ENCODE measurements around the gene MBNL1. TPM values are rescaled to one million over a fixed set of nuclear protein-coding genes. Genes with fewer than 3 reads are reported as not detected.

The MBNL1 gene
- total RNA-seq, 1 experiment from 2014 or later = 90.5 TPM

DNA sequence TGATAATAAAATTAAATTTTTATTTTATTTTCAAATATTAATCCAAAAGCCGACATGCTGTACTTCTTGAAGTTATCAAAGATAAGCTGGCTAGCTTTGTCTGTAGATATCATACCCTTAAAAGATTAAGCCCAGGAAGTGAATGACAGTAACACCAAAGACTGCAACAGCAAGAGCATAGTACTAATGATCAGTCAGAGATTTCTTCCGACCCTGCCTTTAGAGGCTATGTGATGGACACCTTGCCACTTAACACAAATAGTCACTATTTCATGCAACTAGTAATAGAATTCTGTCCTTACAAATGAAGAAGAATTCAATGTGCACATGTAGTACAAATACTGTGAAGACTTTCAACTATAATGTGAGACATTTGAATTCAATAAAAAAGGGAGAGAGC is 9.3 kb upstream of the MBNL1 start:
- Histone ChIP-seq H3K27ac (no peak overlapping the region), H3K4me3 (no peak overlapping the region), H3K4me1 (no peaks in the 10 kb centered on the region), H3K9me3 (replicated peaks) (no peaks in the 10 kb centered on the region), H3K27me3 (no peaks in the 10 kb centered on the region), H3K36me3 (no peaks in the 10 kb centered on the region)
- no peak for DNase-seq

DNA sequence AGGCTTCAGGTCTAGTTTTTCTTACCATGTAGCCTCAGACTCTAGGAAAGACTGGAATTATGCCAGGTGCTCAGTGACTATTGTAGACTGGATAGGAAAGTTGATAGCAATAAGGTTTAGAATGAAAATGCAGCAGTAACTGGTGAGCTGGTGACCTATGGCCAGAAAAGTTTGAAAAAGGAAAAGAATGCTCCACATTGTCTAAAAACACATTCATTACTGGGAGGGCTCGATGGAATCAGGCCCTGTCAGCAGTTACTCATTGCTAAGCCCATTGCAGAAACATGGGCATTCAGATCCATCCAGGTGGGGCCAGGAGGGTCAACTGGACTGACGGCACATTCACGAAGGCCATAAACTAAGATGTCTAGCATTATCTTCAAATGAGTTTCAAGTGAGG is 8.7 kb upstream of the MBNL1 start:
- no peaks in the 10 kb centered on the region for H3K9me3 ChIP-seq (replicated peaks)
- DNase-seq = no peak
- H3K4me3 ChIP-seq = no peak overlapping the region
- H3K36me3 ChIP-seq = no peaks in the 10 kb centered on the region
- H3K27me3 ChIP-seq = no peaks in the 10 kb centered on the region
- no peak overlapping the region for H3K27ac ChIP-seq
- no peaks in the 10 kb centered on the region for H3K4me1 ChIP-seq

DNA sequence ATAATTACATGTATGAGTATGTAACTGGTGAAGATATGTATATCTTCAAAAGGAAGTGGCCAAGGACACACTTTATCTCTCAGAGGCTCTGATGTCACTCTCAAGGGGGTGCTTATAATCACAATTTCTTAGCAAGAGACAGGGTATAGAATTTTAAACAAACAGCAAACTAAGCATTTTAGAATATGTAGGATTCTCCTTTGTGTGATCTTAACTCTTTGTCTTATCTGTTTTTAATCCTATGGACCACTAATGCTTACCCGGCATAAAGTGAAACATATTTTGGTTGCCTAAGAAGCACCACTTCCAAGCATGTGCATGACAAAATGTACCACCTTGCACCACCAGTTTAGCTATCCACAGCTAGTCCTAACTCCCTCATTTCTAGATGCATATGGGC is 8.2 kb upstream of the MBNL1 start:
- no peaks in the 10 kb centered on the region for H3K4me1 ChIP-seq
- no peak overlapping the region for H3K27ac ChIP-seq
- no peak for DNase-seq
- no peaks in the 10 kb centered on the region for H3K27me3 ChIP-seq
- no peaks in the 10 kb centered on the region for H3K9me3 ChIP-seq (replicated peaks)
- no peak overlapping the region for H3K4me3 ChIP-seq
- H3K36me3 ChIP-seq = no peaks in the 10 kb centered on the region

DNA sequence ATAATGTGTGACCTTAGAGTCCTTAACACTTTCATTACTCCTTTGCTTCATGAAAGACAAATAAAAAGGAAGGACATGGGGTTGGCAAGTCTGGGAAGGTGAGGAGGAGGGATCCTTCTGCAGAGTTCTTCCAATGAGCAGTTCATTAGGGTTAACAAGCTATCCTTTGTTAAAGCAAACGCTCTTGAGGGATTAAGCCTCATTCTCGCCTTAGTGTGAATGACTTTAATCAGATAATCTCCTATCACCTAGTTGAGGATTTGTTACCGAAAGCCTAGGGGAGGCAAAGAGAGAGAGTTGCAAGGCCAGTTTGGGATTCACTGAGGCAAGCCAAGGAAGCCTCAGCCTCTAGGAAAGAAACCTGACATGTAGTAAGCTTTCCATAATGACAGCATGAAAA is 7.4 kb upstream of the MBNL1 start:
- H3K27me3 ChIP-seq = no peaks in the 10 kb centered on the region
- DNase-seq = no peak
- H3K9me3 ChIP-seq (replicated peaks) = no peaks in the 10 kb centered on the region
- H3K27ac ChIP-seq = no peak overlapping the region
- peaks cover 3% of the 10 kb centered on the region for H3K4me1 ChIP-seq
- H3K4me3 ChIP-seq = no peak overlapping the region
- H3K36me3 ChIP-seq = no peaks in the 10 kb centered on the region

DNA sequence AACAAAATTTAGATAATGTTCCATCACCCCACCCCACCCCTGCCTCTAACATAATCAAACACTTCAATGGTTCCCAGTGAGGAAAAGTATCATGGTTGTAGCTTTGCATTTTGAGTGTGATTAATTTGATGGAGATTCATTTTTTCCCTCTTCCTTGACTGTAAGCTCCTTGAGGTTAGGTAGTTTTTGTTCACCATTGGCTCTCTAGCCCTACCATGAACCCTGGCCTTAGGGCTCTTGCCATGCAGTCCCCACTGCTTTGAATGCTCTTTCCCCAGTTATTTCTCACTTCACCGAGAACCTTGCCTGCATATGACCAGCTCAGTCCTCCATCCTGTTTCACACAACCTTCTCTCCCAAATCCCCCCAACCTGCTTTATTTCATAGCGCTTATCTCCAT is 5.0 kb upstream of the MBNL1 start:
- Histone ChIP-seq H3K9me3 (replicated peaks) (no peaks in the 10 kb centered on the region), H3K4me1 (peaks cover 13% of the 10 kb centered on the region), H3K27ac (no peak overlapping the region), H3K27me3 (no peaks in the 10 kb centered on the region), H3K36me3 (no peaks in the 10 kb centered on the region), H3K4me3 (no peak overlapping the region)
- DNase-seq = no peak

DNA sequence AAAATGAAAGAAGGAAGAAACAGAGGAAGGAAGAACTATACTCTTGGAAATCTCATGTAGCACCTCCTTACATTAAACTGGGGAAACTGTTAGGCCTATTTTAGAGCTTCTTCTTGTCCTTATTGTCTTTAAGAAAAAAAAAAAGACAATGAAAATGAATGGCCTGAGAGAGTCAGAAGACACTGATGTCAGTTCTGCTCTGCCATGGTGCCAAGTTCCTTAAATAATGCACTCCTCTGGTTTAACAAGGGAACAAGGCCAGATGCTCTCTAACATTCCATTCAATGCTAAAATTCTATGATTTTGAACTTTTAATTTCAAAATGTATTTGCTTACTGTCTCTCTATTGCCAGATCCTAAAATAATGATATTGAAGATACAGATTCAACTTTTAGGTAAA is 4.4 kb upstream of the MBNL1 start:
- Histone ChIP-seq H3K36me3 (no peaks in the 10 kb centered on the region), H3K4me1 (peaks cover 13% of the 10 kb centered on the region), H3K4me3 (no peak overlapping the region), H3K27ac (no peak overlapping the region), H3K9me3 (replicated peaks) (no peaks in the 10 kb centered on the region), H3K27me3 (no peaks in the 10 kb centered on the region)
- no peak for DNase-seq

DNA sequence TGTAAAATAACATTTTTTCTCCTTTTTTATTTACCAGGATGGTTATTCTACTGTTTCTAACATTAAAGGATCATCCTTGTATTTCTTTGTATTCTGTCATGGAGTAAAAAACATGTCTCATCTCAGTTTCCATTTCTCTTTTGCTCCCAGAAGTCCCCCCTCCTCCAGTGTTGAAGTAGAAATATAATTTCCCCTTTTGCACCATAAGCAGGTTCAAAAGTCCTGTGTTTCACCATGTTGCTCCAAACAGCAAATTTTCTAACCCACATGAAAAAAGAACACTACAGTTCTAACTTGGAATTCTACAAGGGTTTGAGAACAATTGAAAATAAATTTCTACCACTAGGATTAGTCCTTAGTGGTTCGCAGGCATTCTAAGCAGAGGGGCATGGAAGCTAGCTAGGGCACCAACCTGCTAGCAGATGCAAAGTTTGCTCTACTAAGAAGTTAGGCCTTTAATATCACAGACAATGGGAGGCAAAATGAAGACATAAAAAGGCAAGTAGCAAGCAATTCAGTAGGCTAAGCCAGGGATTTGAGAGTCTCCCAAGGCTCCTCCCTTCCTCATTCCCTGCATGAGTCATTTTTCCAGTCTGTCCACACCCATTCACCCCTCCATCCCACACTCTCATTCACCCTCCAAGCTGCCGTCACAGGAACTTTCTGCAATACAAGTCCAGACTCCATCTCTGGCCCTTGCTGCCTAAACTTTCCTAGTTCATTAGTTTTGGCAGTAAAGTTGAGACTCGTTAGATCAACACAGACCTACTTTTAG is 2.3 kb upstream of the MBNL1 start:
- Histone ChIP-seq H3K4me1 (peaks cover 13% of the 10 kb centered on the region), H3K27ac (no peak overlapping the region), H3K36me3 (no peaks in the 10 kb centered on the region), H3K27me3 (no peaks in the 10 kb centered on the region), H3K4me3 (no peak overlapping the region), H3K9me3 (replicated peaks) (no peaks in the 10 kb centered on the region)
- DNase-seq = peak; percentile 26 to 59

DNA sequence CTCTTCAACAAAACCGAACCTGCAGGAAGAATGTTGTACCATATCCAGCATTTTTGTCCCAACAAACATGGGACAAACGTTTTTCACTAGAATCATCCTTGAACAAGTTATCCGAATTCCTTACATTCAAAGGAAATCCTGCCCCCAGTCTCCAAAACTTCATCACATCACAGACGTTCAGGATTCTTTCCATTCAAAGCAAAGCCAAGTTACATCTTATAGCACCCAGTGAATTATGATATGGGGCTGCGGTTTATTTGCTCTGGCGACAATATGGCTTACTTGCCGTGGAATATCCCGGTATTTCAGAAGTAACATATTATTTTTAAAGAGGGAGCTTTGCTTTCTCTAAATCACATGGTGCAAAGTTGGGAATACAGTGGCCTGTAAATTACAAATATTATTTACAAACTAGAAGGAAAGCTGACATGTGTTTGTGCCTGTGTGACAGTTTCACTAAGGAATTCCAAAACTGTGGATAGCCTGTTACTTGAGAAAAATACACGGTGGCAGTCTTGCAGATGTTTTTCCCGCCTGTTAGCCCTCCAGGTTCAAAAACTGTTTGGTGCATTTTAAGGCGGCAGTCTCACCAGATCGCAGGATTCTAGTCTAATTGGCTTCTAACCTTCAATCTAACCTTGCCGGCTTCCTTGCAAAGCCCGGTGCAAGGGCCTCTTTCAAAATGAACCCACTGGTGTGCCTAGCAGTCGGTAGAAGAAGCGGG is 736 bp upstream of the MBNL1 start:
- Histone ChIP-seq H3K27ac (peak overlapping the region; percentile 98), H3K4me1 (peaks cover 13% of the 10 kb centered on the region), H3K27me3 (no peaks in the 10 kb centered on the region), H3K36me3 (no peaks in the 10 kb centered on the region), H3K4me3 (peak overlapping the region; percentile 99), H3K9me3 (replicated peaks) (no peaks in the 10 kb centered on the region)
- DNase-seq = peak in 1 of 2 experiments; percentile 28

DNA sequence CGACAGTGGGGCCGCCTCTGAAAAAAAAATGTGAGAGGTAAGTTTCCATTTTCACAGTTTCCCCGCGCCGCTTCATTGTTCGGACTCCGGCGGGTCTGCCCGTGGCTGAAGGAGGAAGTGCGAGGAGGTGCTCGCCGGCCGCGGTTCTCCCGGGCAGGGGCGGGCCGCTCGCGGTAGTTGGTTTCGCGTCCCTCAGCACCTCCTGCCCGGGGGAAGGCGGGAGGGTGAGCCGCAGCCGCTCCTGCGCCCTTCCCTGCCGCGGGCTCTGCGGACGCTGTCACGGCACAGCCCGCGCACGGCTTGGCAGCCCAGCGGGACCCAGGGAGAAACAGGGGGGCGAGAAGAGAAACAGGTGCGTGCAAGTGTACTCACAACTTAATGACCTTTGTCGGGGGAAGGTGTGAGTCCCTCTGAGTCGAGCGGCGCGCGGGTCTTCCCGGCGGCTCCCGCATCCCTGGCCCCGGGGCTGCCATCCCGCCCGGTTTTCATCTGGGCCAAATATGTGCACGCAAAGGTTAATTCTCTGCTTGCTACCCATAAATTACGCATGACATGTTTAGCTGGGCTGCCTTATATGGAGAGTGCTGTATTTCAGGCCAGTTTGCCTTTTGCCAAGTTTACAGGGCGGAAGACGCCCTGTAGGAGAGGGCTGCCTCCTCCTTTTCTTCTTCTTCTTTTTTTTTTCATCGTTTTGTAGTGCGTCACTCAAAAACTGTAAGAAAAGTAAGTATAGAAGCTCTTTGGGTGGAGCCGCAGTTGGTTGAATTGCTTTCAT is 514 bp downstream of the MBNL1 start:
- H3K4me1 ChIP-seq = peaks cover 13% of the 10 kb centered on the region
- no peaks in the 10 kb centered on the region for H3K27me3 ChIP-seq
- peak overlapping the region; percentile 99 for H3K4me3 ChIP-seq
- no peaks in the 10 kb centered on the region; the same call in 1 of the 2 replicates for H3K36me3 ChIP-seq
- peak; percentile 45 to 63 for DNase-seq
- H3K9me3 ChIP-seq (replicated peaks) = no peaks in the 10 kb centered on the region
- H3K27ac ChIP-seq = peak overlapping the region; percentile 98

DNA sequence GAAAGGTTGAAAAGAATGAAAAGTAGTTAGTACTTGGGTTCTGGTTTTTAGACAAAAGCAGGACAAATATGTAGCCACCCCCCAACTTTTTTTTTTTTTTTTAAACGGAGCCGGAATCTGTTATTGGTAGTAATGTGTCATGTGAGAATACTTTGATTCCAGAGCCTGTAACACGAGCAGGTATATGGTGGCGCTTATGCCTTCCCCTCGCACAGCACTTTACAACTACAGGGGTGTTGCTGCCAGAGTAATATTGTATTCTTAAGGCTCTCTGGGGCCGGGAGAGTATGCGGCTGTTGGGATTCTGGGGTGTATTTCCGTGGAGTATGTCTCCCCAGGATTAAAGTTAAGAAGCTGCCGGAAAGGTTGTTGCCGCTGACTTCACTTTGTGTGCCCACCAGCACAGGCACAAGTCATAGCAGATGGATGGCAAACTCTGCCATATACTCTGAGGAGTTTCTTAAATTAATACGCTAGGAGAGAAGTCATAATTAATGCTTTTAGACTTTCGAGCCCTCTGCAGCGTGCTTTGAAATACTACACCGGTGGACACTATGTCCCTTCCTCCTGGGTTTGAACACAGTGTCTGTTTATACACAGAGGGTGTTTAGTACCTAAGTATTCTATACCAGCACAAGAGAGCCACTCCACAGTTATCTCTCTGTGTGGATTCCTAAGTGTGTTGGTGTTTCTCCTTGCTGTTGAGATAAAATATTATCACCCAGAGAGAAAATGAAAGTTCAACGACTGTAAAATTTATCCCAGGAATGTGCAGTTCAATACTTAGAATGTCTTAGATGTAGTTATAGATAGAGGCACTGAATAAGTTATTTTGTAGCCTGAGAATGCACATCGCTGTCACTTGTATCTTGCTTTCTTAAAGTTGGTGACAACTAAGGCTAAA is 1.4 kb downstream of the MBNL1 start:
- Histone ChIP-seq H3K36me3 (no peaks in the 10 kb centered on the region; the same call in 1 of the 2 replicates), H3K27ac (peak overlapping the region; percentile 98), H3K9me3 (replicated peaks) (no peaks in the 10 kb centered on the region), H3K4me3 (peak overlapping the region; percentile 99), H3K27me3 (no peaks in the 10 kb centered on the region), H3K4me1 (peaks cover 13% of the 10 kb centered on the region)
- peak in 1 of 2 experiments; percentile 63 for DNase-seq

DNA sequence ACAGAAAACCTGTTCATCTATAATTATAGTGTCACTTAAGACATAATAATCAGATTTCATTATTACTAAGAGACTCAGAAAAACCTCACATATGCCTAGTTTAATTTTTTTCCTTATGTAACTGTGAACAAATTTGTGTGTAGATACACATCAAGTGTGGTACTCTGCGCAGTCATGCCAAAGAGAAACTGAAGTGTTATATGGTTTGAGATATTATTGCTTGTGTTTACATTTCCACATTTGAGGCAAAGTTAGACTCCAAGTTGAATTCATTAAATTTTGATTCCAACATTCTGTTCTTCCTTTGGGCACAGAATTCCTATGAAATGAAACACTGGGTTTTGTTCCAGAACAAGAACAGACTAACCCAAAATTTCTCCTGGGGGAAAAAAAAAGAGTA is 2.2 kb downstream of the MBNL1 start:
- DNase-seq = no peak
- Histone ChIP-seq H3K27me3 (no peaks in the 10 kb centered on the region), H3K27ac (no peak overlapping the region), H3K36me3 (no peaks in the 10 kb centered on the region; the same call in 1 of the 2 replicates), H3K9me3 (replicated peaks) (no peaks in the 10 kb centered on the region), H3K4me1 (peaks cover 13% of the 10 kb centered on the region), H3K4me3 (peak overlapping the region; percentile 99)

DNA sequence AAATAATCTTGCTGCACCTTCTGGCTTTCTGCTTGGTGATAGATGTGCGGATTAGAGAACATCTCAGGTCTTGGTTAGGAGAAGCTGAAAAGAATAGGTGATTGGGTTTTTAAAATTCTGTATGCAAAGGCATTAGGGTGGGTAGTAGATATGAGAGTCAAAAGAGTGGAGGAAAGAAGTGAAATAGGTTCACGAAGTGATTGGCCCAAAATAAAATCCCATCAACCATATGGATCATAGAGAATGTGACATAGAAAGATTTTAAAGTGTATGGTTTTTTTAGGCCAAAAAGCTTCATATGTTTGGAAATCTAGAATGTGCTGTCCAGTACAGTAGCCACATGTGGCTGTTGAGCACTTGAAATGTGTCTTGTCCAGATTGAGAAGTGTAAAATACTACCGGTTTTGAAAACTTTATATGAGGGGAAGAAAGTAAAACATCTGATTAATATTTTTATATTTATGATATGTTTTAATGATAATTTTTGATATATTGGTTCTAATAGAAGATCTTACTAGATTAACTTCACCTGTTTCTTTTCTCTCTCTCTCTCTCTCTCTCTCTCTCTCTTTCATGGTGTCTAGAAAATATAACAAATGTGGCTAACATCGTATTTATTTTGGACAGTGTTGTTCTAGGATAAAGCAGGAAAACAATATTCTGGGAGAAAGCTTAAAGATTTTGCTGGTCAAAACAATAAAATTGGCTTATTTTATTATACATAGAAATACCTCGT is 2.9 kb downstream of the MBNL1 start:
- H3K36me3 ChIP-seq = no peaks in the 10 kb centered on the region; the same call in 1 of the 2 replicates
- peaks cover 7% of the 10 kb centered on the region for H3K4me1 ChIP-seq
- no peak overlapping the region for H3K4me3 ChIP-seq
- no peaks in the 10 kb centered on the region for H3K9me3 ChIP-seq (replicated peaks)
- DNase-seq = no peak
- no peaks in the 10 kb centered on the region for H3K27me3 ChIP-seq
- no peak overlapping the region for H3K27ac ChIP-seq

DNA sequence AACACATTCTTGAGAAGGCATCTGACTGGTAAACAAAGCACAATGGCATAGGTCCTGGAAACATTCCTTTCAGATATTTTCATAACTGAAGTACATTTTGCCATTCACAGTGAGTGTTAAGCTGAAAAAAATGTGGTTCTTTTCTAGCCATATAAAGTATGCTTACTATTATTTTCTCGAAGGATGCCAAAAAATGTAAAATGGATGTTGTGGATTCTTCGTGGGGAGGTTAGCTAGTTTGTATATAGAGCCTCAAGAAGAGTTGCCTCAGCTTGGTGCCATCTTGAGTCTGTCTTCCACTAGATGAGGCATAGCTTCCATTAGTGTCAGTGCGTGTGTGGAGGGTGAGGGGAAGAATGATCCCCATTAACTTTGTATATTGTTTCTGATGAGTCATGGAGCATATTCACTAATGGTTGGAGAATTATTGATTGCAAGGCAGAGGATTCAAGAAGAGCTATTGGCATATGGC is 4.1 kb downstream of the MBNL1 start:
- H3K27ac ChIP-seq = no peak overlapping the region
- no peaks in the 10 kb centered on the region for H3K4me1 ChIP-seq
- H3K4me3 ChIP-seq = no peak overlapping the region
- no peak for DNase-seq
- H3K36me3 ChIP-seq = no peaks in the 10 kb centered on the region; the same call in 1 of the 2 replicates
- H3K27me3 ChIP-seq = no peaks in the 10 kb centered on the region
- no peaks in the 10 kb centered on the region for H3K9me3 ChIP-seq (replicated peaks)
